HG02642 (cell line): ENCODE measurements around the gene STAT5B.
"Not testable (repeated sequence)": the region's sequence is repeated elsewhere in the genome, so short reads cannot be mapped to it uniquely, and the experiment has no call there.

ENCODE experiments used
- ATAC-seq: cut with Tn5 transposase; IDR thresholded peaks from one replicate; pipeline ENCODE4 v1.9.1; 2021; ENCODE audit warnings: mild to moderate bottlenecking; ENCODE audit not compliant: unreplicated experiment, poor library complexity

The STAT5B gene

GRCh38 chr17:42201458-42201772 is 74.8 kb downstream of the STAT5B start:
- no peak for ATAC-seq

GRCh38 chr17:42200706-42201457 is 75.3 kb downstream of the STAT5B start:
- no peak for ATAC-seq

GRCh38 chr17:42199416-42200011 is 76.7 kb downstream of the STAT5B start:
- no peak for ATAC-seq

- no peak for ATAC-seq
Observed at GRCh38 chr17:42198897-42199296, 77.3 kb downstream of the STAT5B start.

GRCh38 chr17:42197564-42198156 is 78.5 kb downstream of the STAT5B start:
- no peak for ATAC-seq

- peak; percentile 92 for ATAC-seq
Observed at GRCh38 chr17:42193969-42194899, 82.0 kb downstream of the STAT5B start, which contains the start of gene GHDC. Gene GHDC, minus strand, starts transcription at chr17:42194494. Its CDS starts 913 bp downstream, at chr17:42193581.

- ATAC-seq = no peak
Observed at GRCh38 chr17:42193216-42193968, 82.8 kb downstream of the STAT5B start.

- ATAC-seq = no peak
Observed at GRCh38 chr17:42192189-42193126, 83.7 kb downstream of the STAT5B start.

- no peak for ATAC-seq
Observed at GRCh38 chr17:42191275-42191608, 84.9 kb downstream of the STAT5B start.

- ATAC-seq = no peak
Observed at GRCh38 chr17:42190491-42191274, 85.5 kb downstream of the STAT5B start.

GRCh38 chr17:42189651-42189965 is 86.6 kb downstream of the STAT5B start:
- ATAC-seq = no peak

GRCh38 chr17:42188749-42189650 is 87.2 kb downstream of the STAT5B start:
- ATAC-seq = no peak

GRCh38 chr17:42187833-42188232 is 88.4 kb downstream of the STAT5B start:
- no peak for ATAC-seq

- not testable (repeated sequence) for ATAC-seq
Observed at GRCh38 chr17:42186191-42186590, 90.0 kb downstream of the STAT5B start.

- ATAC-seq = no peak
Observed at GRCh38 chr17:42185621-42185930, 90.6 kb downstream of the STAT5B start.

- no peak for ATAC-seq
Observed at GRCh38 chr17:42184713-42185620, 91.2 kb downstream of the STAT5B start, which contains the start of gene HCRT. Gene HCRT, minus strand, starts transcription at chr17:42185452. Its CDS starts 87 bp downstream, at chr17:42185365.
